NT2/D1 (cell line): ENCODE data around the gene PUDP.

Experiments
- SUZ12 ChIP-seq: IDR thresholded peaks from 2 replicates; pipeline ENCODE4 v1.6.1; 2011; ENCODE audit not compliant: insufficient read length, insufficient read depth; ENCODE audit errors: extremely low read depth
- ZNF274 ChIP-seq: IDR thresholded peaks from 2 replicates; pipeline ENCODE4 v1.6.1; 2011; ENCODE audit warnings: mild to moderate bottlenecking, low read depth, low read length

DNA sequence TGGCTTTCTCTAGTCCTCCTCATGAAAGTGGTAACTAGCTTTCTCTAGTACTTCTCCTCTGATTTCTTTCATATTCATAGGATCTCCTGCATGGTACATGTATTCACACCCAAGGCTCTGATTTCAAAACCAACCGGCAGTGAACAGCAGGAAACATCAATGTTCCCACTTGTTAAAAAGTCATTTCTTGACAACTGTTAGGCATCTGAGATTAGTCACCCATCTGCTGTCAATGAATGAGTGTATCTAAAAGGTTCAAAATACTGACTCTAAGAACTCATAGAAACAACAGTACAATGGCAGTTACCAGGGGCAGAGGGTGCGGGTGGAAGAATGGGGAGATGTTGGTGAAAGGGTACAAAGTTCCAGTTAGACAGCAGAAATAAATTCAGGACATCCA is 31.5 kb upstream of the PUDP start:
- TF ChIP-seq ZNF274 (no peak), SUZ12 (no peak)
